Effector memory CD8-positive, alpha-beta T cell (primary cell): ENCODE measurements around the gene SPOCK3.

Experiments
- ATAC-seq: fragments of 150-1000 bp; cut with Tn5 transposase; replicated peaks from 2 replicates; pipeline ENCODE4 v1.10.0; 2021; ENCODE audit warnings: mild to moderate bottlenecking, moderate library complexity
- DNase-seq, 3 experiments: peaks; one replicate each; pipeline ENCODE4 v3.0.0; 2021
- H3K27ac Mint-ChIP-seq, 2 donors: one replicate each; pipeline ENCODE4 v1.8.0; 2022; ENCODE audit warnings: mild to moderate bottlenecking in 2 of 2, mixed read lengths in 2 of 2, moderate library complexity in 2 of 2
- H3K27me3 Mint-ChIP-seq, 2 donors: one replicate each; pipeline ENCODE4 v1.8.0; 2022; ENCODE audit warnings: mixed read lengths in 2 of 2
- H3K36me3 Mint-ChIP-seq: one replicate; pipeline ENCODE4 v1.8.0; 2022; ENCODE audit warnings: mild to moderate bottlenecking, moderate library complexity, mixed read lengths; ENCODE audit not compliant: insufficient read depth
- H3K4me1 Mint-ChIP-seq, 2 donors: one replicate each; pipeline ENCODE4 v1.8.0; 2022; ENCODE audit warnings: low read depth in 2 of 2, mixed read lengths in 2 of 2
- H3K4me3 Mint-ChIP-seq, 2 donors: one replicate each; pipeline ENCODE4 v1.8.0; 2022; ENCODE audit warnings: mild to moderate bottlenecking in 2 of 2, mixed read lengths in 2 of 2, moderate library complexity in 2 of 2
- H3K9me3 Mint-ChIP-seq, 2 donors: one replicate each; pipeline ENCODE4 v1.8.0; 2022; ENCODE audit warnings: mixed read lengths in 2 of 2

Gene SPOCK3

GRCh38 chr4:166842795-166843261 is 391.5 kb downstream of the SPOCK3 start:
- Mint-ChIP-seq H3K27ac (no peak overlapping the region), H3K4me1 (no peaks in the 10 kb centered on the region), H3K27me3 (no peaks in the 10 kb centered on the region), H3K36me3 (no peaks in the 10 kb centered on the region), H3K4me3 (no peak overlapping the region), H3K9me3 (peaks cover 5 to 6% of the 10 kb centered on the region in 2 donors)
- no peak for DNase-seq
- no peak for ATAC-seq

GRCh38 chr4:166839615-166840251 is 394.6 kb downstream of the SPOCK3 start:
- ATAC-seq (no peak), DNase-seq (no peak)
- Mint-ChIP-seq H3K4me3 (no peak overlapping the region), H3K4me1 (no peaks in the 10 kb centered on the region), H3K9me3 (peaks cover 5 to 7% of the 10 kb centered on the region in 2 donors), H3K27ac (no peak overlapping the region), H3K27me3 (no peaks in the 10 kb centered on the region), H3K36me3 (no peaks in the 10 kb centered on the region)

- DNase-seq (no peak), ATAC-seq (no peak)
- no peak overlapping the region for H3K4me3 Mint-ChIP-seq
- H3K4me1 Mint-ChIP-seq = no peaks in the 10 kb centered on the region
- no peaks in the 10 kb centered on the region for H3K36me3 Mint-ChIP-seq
- no peak overlapping the region for H3K27ac Mint-ChIP-seq
- peaks cover 8 to 9% of the 10 kb centered on the region in 2 donors for H3K9me3 Mint-ChIP-seq
- no peaks in the 10 kb centered on the region for H3K27me3 Mint-ChIP-seq
Observed at GRCh38 chr4:166838975-166839614, 395.2 kb downstream of the SPOCK3 start.

GRCh38 chr4:166836865-166837264 is 397.4 kb downstream of the SPOCK3 start:
- no peak for ATAC-seq
- H3K36me3 Mint-ChIP-seq = no peaks in the 10 kb centered on the region
- no peak overlapping the region for H3K4me3 Mint-ChIP-seq
- H3K4me1 Mint-ChIP-seq = no peaks in the 10 kb centered on the region
- H3K27me3 Mint-ChIP-seq = no peaks in the 10 kb centered on the region
- no peak for DNase-seq
- H3K27ac Mint-ChIP-seq = no peak overlapping the region
- H3K9me3 Mint-ChIP-seq = peaks cover 9 to 17% of the 10 kb centered on the region in 2 donors

- no peaks in the 10 kb centered on the region for H3K4me1 Mint-ChIP-seq
- H3K4me3 Mint-ChIP-seq = no peak overlapping the region
- H3K27ac Mint-ChIP-seq = no peak overlapping the region
- H3K36me3 Mint-ChIP-seq = no peaks in the 10 kb centered on the region
- DNase-seq = no peak
- peaks cover 10 to 18% of the 10 kb centered on the region in 2 donors for H3K9me3 Mint-ChIP-seq
- ATAC-seq = no peak
- no peaks in the 10 kb centered on the region for H3K27me3 Mint-ChIP-seq
Observed at GRCh38 chr4:166827629-166828028, 406.7 kb downstream of the SPOCK3 start.

- H3K4me1 Mint-ChIP-seq = no peaks in the 10 kb centered on the region
- no peak overlapping the region for H3K4me3 Mint-ChIP-seq
- no peaks in the 10 kb centered on the region for H3K36me3 Mint-ChIP-seq
- H3K27me3 Mint-ChIP-seq = no peaks in the 10 kb centered on the region
- DNase-seq (no peak), ATAC-seq (no peak)
- H3K9me3 Mint-ChIP-seq = peaks cover 10 to 18% of the 10 kb centered on the region in 2 donors
- H3K27ac Mint-ChIP-seq = no peak overlapping the region
Observed at GRCh38 chr4:166827167-166827566, 407.1 kb downstream of the SPOCK3 start.

GRCh38 chr4:166823848-166824247 is 410.4 kb downstream of the SPOCK3 start:
- no peaks in the 10 kb centered on the region for H3K4me1 Mint-ChIP-seq
- H3K9me3 Mint-ChIP-seq = peaks cover 10 to 11% of the 10 kb centered on the region in 2 donors
- no peak overlapping the region for H3K4me3 Mint-ChIP-seq
- H3K27ac Mint-ChIP-seq = no peak overlapping the region
- DNase-seq (no peak), ATAC-seq (no peak)
- no peaks in the 10 kb centered on the region for H3K27me3 Mint-ChIP-seq
- no peaks in the 10 kb centered on the region for H3K36me3 Mint-ChIP-seq

GRCh38 chr4:166823126-166823525 is 411.2 kb downstream of the SPOCK3 start:
- H3K4me1 Mint-ChIP-seq = no peaks in the 10 kb centered on the region
- DNase-seq = no peak

GRCh38 chr4:166822386-166822785 is 411.9 kb downstream of the SPOCK3 start:
- Mint-ChIP-seq H3K4me3 (no peak overlapping the region), H3K27ac (no peak overlapping the region), H3K4me1 (no peaks in the 10 kb centered on the region), H3K9me3 (peaks cover 11% of the 10 kb centered on the region in 2 donors), H3K36me3 (no peaks in the 10 kb centered on the region), H3K27me3 (no peaks in the 10 kb centered on the region)
- ATAC-seq (no peak), DNase-seq (no peak)

More at GRCh38 chr4:166823126-166823525, 411.2 kb downstream of the SPOCK3 start:
- Mint-ChIP-seq H3K27me3 (no peaks in the 10 kb centered on the region), H3K36me3 (no peaks in the 10 kb centered on the region), H3K9me3 (peaks cover 11% of the 10 kb centered on the region in 2 donors), H3K4me3 (no peak overlapping the region), H3K27ac (no peak overlapping the region)
- no peak for ATAC-seq

GRCh38 chr4:166816890-166817289 is 417.4 kb downstream of the SPOCK3 start:
- Mint-ChIP-seq H3K36me3 (no peaks in the 10 kb centered on the region), H3K4me3 (no peak overlapping the region), H3K27ac (no peak overlapping the region), H3K9me3 (peaks cover 0 to 8% of the 10 kb centered on the region in 2 donors), H3K27me3 (no peaks in the 10 kb centered on the region), H3K4me1 (no peaks in the 10 kb centered on the region)
- ATAC-seq = no peak
- no peak for DNase-seq

- ATAC-seq = no peak
- no peak for DNase-seq
- Mint-ChIP-seq H3K27ac (no peak overlapping the region), H3K4me1 (no peaks in the 10 kb centered on the region), H3K27me3 (no peaks in the 10 kb centered on the region), H3K36me3 (no peaks in the 10 kb centered on the region), H3K9me3 (peaks cover 7 to 9% of the 10 kb centered on the region in 2 donors), H3K4me3 (no peak overlapping the region)
Observed at GRCh38 chr4:166808380-166808779, 425.9 kb downstream of the SPOCK3 start.

- H3K4me1 Mint-ChIP-seq = no peaks in the 10 kb centered on the region
- no peak for DNase-seq
- no peaks in the 10 kb centered on the region for H3K27me3 Mint-ChIP-seq
- no peak overlapping the region for H3K4me3 Mint-ChIP-seq
- no peak for ATAC-seq
- H3K36me3 Mint-ChIP-seq = no peaks in the 10 kb centered on the region
- no peaks in the 10 kb centered on the region for H3K9me3 Mint-ChIP-seq
- H3K27ac Mint-ChIP-seq = no peak overlapping the region
Observed at GRCh38 chr4:166802346-166802745, 431.9 kb downstream of the SPOCK3 start.

GRCh38 chr4:166798126-166798525 is 436.2 kb downstream of the SPOCK3 start:
- Mint-ChIP-seq H3K4me3 (no peak overlapping the region), H3K4me1 (no peaks in the 10 kb centered on the region), H3K27me3 (no peaks in the 10 kb centered on the region), H3K9me3 (peaks cover 0 to 3% of the 10 kb centered on the region in 2 donors), H3K27ac (no peak overlapping the region), H3K36me3 (no peaks in the 10 kb centered on the region)
- ATAC-seq (no peak), DNase-seq (no peak)

- Mint-ChIP-seq H3K4me1 (no peaks in the 10 kb centered on the region), H3K9me3 (peaks cover 17 to 18% of the 10 kb centered on the region in 2 donors), H3K36me3 (no peaks in the 10 kb centered on the region), H3K4me3 (no peak overlapping the region), H3K27me3 (no peaks in the 10 kb centered on the region), H3K27ac (no peak overlapping the region)
- no peak for ATAC-seq
- DNase-seq = no peak
Observed at GRCh38 chr4:166777760-166778159, 456.5 kb downstream of the SPOCK3 start.
